Mucosa of stomach (tissue), 1 donor: ENCODE measurements around the gene KRTAP10-6.

ENCODE experiments used
- H3K27me3 ChIP-seq: one replicate; pipeline ENCODE4 v1.7.0; 2013; ENCODE audit warnings: mild to moderate bottlenecking, low read length; ENCODE audit not compliant: control insufficient read depth, insufficient read depth
- H3K36me3 ChIP-seq: one replicate; pipeline ENCODE4 v1.7.0; 2013; ENCODE audit warnings: low read length; ENCODE audit not compliant: control insufficient read depth, insufficient read depth
- H3K4me1 ChIP-seq: one replicate; pipeline ENCODE4 v1.7.0; 2013; ENCODE audit warnings: mild to moderate bottlenecking, low read length; ENCODE audit not compliant: control insufficient read depth, insufficient read depth
- H3K4me3 ChIP-seq: one replicate; pipeline ENCODE4 v1.7.0; 2013; ENCODE audit warnings: low read length
- H3K9ac ChIP-seq: one replicate; pipeline ENCODE4 v1.7.0; 2013; ENCODE audit warnings: mild to moderate bottlenecking, low read length, moderate library complexity
- H3K9me3 ChIP-seq: one replicate; pipeline ENCODE4 v1.7.0; 2013; ENCODE audit warnings: mild to moderate bottlenecking, low read length, moderate library complexity; ENCODE audit not compliant: control insufficient read depth
- donor health status: Pancreatic carcinoma.

The KRTAP10-6 gene

DNA sequence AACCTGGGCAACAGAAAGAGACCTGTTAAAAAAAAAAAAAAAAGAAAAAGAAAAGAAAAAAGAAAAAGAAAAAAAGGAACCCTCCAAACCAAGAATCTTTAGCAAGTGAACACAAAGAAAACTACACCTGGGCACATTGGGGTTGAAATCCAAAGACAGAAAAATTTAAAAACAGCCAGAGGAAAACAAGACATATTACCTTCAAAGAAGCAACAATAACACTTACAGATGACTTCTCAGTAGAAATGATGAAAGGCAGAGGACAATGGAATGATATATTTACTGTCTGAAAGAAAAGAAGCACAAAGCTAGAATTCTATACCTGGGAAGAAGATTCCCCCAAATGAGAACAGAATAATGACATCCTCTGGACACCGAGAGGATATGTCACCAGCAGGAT, 49.6 kb downstream of the KRTAP10-6 start:
- H3K27me3 ChIP-seq: no peaks in the 10 kb centered on the region
- H3K4me3 ChIP-seq: no peak overlapping the region
- H3K9ac ChIP-seq: no peak overlapping the region
- no peaks in the 10 kb centered on the region for H3K9me3 ChIP-seq
- no peaks in the 10 kb centered on the region for H3K4me1 ChIP-seq
- no peaks in the 10 kb centered on the region for H3K36me3 ChIP-seq
